Stimulated activated CD4-positive, alpha-beta T cell treated with anti-CD3 and anti-CD28 coated beads, Interleukin-1b, Interleukin-23, amount 100 ng/mL, for 48 hours (primary cell): ENCODE results near the gene COMMD4.
"Not testable (repeated sequence)": the region's sequence is repeated elsewhere in the genome, so short reads cannot be mapped to it uniquely, and the experiment has no call there.

ENCODE experiments used
- DNase-seq: peaks from one replicate; pipeline ENCODE4 v3.0.0-alpha.2; 2020

The COMMD4 gene

DNA sequence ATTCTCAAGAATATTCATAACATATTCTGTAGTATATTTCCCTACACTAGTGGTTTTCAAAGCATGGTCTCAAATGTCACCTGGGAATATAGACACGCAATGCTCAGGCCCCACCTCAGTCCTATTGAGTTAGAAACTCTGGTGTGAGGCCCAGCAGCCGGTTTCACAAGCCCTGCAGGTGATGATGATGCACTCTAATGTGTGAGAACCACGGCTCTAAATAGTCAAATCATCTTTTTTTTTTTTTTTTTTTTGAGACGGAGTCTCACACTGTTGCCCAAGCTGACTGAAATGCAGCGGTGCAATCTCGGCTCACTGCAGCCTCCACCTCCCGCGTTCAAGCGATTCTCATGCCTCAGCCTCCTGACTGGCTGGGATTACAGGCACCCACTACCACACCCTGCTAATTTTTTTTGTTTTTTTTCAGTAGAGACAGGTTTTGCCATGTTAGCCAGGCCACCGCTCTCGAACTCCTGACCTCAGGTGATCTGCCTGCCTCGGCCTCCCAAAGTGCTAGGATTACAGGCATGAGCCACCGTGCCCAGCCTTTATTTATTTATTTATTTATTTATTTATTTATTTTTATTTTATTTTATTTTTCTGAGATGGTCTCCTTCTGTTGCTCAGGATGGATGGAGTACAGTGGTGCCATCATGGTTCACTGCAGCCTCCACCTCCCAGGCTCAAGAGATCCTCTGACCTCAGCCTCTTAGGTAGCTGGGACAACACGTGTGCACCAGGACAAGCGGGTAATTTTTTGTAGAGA, 2.0 kb upstream of the COMMD4 start:
- not testable (repeated sequence) for DNase-seq

DNA sequence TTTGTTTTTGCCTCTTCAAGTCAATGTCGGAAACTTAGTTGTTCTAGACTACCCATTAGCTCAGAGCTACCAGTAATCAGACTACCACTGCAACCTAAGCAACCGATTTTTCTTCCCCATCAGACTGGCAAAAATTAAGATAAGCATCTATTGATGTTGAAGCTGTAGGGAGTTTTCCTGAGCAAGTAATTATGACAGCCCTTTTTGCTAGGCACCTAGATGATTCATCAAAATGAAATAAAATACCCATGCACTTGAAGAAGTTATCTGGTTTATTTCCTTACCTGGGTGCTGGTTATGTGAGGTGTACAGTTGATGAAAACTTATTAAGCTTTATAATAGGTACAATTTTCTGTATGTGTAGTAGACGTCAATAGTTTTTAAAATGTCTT, 554 bp upstream of the COMMD4 start:
- no peak for DNase-seq

DNA sequence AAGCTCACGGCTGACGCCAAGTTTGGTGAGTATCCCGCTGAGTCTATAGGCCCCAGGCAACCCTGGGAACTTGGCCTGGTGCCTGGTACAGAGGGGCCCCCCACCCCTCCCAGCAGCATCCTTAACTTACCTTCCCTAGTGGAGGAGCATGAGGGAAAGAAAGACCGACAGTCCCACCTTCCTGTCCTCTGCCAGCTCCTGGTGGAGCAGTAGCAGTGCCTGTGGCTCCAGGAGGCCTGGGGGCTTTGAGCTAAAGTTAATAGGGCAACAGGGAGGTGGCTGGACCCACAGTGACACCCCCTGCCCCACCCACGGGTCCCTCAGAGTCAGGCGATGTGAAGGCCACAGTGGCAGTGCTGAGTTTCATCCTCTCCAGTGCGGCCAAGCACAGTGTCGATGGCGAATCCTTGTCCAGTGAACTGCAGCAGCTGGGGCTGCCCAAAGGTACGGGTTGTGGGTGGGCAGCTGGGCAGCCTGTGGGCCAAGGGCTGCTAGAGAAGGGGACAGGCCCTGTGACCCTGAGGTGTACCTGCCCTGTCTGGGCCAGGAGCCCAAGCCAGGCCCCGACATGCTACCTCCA, 2.9 kb downstream of the COMMD4 start:
- DNase-seq: no peak

DNA sequence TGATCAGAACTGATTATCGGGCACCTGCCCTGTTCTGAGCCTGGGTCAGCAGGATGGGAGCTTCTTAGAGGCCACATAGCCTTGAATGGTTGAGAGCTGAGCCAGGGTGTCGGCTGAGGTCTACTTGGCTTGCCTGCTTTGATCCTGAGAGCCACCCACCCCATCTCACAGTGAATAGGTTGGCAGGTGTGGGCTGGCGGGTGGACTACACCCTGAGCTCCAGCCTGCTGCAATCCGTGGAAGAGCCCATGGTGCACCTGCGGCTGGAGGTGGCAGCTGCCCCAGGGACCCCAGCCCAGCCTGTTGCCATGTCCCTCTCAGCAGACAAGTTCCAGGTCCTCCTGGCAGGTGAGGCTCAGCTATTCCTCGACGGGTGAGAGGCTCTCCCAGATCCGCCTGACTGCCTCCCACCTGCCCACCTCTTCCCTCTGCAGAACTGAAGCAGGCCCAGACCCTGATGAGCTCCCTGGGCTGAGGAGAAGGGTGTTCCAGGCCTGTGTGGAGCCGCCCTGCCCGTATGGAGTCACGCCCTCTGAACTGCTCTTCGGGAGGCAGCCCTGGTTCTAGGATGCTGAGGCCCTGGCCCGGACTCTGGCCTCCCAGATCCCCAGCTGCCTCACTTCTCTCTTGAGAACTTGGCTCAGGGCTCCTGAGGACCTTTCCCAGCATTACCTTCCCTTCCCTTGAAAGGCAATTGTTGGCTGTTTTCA, 3.8 kb downstream of the COMMD4 start:
- DNase-seq: no peak

DNA sequence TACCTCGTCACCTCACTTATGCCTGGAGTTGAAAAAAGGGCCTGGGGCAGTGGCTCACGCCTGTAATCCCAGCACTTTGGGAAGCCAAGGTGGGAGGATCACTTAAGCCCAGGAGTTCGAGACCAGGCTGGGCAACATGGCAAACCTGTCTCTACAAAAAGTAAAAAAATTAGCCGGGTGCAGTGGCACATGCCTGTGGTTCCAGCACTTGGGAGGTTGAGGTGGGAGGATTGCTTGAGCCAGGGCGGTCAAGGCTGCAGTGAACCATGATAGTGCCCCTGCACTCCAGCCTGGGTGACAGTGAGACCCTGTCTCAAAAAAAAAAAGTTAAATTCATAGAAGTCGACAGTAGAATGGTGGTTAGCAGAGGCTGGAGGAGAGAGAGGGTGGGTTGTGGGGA, 6.4 kb downstream of the COMMD4 start:
- DNase-seq: no peak

DNA sequence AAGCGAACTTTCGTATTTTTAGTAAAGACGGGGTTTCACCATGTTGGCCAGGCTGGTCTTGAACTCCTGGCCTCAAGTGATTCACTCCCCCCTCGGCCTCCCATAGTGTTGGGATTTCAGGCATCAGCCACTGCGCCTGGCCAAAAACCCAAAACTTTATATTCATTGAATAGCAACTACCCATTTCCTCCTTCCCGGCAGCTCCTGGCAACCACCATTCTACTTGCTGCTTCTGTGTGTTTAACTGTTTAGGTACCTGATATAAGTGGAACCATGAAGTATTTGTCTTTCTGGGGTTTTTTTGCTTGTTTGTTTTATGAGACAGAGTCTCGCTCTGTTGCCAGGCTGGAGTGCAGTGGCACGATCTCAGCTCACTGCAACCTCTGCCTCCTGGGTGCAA, 8.1 kb downstream of the COMMD4 start:
- not testable (repeated sequence) for DNase-seq

DNA sequence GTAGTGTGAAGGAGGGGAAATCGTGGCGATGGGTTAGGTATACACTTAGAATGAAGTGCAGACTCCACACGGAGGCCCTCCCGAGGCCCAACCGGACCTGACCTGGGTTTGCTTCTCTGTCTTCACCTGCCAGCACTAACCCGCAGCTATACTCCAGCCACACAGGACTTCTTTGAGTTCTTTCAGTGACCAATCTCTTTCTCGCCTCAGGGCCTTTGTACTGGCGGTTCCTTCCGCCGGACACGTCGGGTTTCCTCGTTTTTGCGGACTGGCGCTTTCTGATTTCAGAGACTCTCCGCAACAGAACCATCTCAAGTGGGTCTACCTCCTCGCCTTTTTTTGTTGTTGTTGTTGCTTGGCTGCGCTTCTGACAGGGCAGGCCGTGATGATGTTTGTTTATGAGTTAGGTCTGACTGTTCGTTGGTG, 10.9 kb downstream of the COMMD4 start, which contains the start of gene NEIL1:
NEIL1 (plus strand) TSS at position 244 of the 426 bp plus-strand sequence. CDS start 1,867 bp downstream, outside the sequence.
- no peak for DNase-seq

DNA sequence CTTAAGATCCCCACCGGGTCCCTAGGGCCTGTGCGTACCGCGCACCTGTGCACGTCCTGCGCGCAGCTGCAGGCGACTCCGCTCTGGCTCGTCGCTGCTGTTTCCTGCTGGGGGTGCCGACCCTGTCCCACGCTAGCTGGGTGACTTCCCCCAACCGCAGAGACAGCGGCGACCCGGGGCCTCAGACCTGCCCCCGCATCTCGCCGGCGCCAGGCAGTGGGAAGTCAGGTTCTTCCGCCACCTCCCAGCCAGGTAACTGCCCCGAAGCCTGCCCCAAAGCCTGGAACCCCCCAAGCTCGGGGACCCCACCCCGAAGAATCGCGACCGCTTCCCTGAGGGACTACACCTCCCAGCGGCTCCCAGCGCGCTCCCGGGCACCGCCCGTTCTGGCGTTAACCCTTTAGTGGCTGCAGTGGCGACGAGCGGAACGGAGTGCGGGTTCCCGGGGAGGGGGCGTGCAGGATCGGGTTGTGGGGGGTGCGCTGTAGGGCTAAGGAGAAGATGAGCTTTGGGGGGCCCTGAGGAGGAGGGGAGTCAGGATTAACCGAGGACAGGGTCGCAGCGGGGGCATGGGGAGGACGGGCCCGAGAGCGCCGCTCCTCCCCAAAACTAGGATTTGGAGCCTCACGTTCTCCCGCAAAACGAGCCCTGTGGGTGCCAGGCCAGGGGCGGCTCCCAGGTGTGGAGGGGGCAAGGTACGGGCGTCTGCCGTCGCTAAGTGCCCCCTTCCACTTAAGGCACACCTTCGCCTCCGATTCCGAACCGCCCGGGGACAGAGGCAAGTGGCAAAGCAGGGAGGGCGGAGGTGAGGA, 11.6 kb downstream of the COMMD4 start:
- peak; percentile 49 for DNase-seq

DNA sequence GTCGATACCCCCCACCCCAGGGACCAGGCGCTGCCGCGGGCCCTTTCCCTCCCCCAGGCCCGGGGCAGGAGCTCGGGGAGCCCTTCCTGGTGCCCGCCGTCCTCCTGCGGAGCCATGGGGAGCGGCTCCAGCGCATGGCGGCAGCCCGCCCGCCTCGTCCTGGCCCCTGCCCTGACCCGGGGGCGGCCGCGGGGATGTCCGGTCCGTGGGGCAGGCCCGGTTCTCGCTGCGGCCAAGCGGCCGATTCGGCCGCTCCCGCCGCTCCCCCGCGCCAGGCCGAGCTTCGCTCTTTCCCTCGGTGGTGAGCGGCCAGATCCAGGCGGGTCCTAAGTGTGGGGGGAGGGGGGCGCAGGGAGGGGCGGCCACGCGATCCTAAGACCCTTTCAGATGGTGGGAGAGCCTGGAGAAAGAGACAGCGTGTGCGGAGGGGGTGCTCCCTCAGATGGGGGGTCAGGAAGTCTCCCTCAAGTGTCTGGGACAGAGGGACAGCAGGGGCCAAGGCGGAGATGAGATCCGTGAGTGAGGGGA, 12.2 kb downstream of the COMMD4 start:
- no peak for DNase-seq

DNA sequence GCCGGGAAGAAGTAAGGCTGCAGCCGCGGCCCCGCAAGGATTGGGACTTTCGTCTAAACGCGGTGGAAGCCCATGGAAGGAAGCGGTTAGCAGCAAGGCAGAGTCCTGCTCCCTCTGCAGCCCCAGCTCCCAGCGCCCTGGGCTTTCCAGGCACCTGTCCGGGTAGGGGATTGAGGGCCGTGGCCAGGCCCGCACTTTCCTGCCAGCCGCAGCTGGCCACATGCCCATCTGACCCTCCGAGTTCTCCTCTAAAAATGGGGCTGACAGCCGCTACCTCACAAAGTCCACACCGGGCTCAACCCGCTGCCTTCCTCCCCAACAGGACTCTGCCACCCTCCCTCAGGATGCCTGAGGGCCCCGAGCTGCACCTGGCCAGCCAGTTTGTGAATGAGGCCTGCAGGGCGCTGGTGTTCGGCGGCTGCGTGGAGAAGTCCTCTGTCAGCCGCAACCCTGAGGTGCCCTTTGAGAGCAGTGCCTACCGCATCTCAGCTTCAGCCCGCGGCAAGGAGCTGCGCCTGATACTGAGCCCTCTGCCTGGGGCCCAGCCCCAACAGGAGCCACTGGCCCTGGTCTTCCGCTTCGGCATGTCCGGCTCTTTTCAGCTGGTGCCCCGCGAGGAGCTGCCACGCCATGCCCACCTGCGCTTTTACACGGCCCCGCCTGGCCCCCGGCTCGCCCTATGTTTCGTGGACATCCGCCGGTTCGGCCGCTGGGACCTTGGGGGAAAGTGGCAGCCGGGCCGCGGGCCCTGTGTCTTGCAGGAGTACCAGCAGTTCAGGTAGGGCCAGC, 12.9 kb downstream of the COMMD4 start:
- DNase-seq: no peak

DNA sequence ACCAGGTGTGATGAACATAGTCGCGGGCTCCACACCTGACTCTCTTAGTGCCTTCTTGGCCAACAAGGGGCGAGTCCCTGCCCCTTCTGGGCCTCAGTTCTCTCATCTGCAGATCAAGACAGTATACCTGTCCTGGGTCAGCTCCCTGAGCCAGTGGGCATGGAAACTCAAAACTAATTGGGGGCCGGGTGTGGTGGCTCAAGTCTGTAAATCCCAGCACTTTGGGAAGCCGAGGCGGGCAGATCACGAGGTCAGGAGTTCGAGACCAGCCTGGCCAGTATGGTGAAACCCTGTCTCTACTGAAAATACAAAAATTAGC, 13.4 kb downstream of the COMMD4 start:
- DNase-seq: not testable (repeated sequence)

DNA sequence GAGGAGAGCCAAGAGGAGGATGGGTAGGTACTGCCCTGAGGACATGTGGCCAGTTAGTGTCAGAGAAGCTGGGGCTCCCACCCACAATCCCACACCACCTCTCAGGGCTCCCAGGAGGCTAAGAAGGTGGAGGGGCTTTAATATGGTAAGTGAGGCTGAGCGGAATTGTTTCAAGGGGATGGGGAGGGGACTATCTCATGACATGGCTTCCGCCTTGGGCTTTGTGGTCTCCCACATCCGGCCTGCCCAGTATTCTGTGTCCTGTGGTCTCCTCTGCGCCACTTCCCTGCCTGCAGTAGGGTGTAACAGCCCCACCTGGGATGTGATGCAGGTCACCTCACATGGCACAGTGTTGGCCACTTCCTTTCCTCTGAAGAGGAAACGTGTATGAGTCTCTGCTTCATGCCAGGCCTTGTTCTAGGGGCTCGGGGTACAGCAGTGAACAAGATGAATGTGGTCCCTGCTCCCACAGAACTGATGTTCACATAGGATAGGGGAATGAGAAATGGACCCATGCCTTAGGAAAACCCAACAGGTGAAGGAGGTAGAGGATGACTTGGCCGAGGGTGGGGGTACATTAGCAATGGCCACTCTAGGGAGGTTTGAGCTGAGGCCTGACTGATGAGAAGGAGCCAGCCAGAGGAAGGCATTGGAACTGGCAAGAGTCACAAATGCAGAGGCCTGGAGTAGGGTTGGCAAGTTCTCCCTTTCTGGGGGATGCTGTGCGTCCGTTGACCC, 14.2 kb downstream of the COMMD4 start:
- peak; percentile 78 for DNase-seq

DNA sequence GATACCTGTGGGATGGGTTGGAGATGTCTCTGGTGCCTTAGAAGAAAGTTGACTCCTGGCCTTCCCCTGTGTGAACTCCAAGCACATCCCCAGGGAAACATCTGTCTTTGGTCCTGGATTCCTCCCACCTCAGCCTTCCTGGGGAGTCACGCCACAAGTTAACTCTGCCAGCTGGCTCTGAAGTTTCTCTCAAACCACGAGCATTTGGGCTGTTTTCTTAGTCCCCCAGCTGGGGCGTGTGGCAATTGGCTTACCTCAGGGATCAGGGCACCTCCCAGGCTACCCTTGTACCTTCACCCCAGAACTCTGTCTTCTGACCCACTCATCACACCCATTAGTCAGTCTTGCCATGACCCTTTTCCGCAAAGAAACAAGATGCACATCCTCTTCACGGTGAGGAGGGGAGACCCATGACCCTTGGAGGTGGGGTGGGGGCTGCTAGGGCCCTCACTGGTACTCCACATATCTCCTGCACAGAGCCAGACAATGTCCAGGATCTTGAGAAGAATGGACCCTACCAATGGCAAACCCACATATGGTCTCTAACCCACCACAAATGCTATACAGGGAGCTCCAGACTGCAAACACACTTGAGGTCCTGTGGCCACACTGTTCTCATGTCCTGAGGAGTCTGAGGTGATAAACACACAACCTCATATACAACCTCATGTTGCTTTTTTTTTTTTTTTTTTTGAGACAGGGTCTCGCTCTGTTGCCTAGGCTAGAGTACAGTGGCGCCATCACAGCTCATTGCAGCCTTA, 14.9 kb downstream of the COMMD4 start:
- DNase-seq: no peak

DNA sequence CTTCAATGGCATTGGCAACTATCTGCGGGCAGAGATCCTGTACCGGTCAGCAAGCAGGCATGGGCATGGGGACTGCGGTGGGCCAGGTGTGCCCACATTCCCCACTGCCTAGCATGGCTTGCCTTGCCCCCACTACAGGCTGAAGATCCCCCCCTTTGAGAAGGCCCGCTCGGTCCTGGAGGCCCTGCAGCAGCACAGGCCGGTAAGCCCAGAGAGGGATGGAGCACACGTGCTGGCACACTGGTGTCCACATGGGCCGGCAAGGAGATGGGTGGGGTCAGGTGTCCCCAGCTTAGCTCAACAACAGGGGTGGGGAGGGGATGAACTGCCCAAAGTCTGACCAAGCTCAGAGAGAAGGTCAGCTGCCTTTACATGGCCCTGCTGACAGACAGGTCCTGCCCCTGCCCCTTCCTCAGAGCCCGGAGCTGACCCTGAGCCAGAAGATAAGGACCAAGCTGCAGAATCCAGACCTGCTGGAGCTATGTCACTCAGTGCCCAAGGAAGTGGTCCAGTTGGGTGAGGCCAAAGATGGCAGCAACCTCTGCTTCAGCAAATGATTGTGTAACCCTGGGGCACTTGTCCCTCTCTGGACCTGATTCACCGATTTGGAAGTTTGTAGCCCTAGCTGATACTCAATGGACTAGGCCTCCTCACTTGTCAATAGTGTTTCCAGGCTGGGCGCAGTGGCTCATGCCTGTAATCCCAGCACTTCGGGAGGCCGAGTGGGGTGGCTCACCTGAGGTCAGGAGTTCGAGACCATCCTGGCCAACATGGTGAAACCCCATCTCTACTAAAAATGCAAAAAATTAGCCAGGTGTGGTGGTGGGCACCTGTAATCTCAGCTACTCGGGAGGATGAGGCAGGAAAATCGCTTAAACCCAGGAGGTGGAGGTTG, 16.6 kb downstream of the COMMD4 start:
- DNase-seq: no peak

DNA sequence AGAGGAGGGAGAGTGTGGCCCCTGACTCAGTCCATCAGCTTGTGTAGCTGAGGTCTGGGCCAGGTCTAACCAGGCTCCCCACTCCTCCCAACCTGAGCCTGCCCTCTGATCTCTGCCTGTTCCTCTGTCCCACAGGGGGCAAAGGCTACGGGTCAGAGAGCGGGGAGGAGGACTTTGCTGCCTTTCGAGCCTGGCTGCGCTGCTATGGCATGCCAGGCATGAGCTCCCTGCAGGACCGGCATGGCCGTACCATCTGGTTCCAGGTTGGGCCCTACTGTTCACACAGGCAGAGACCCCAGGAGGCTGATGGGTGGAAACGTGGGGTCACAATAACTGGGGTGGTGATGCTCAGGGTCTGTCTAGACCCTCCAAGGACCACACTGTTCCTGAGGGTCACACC, 17.7 kb downstream of the COMMD4 start:
- no peak for DNase-seq

DNA sequence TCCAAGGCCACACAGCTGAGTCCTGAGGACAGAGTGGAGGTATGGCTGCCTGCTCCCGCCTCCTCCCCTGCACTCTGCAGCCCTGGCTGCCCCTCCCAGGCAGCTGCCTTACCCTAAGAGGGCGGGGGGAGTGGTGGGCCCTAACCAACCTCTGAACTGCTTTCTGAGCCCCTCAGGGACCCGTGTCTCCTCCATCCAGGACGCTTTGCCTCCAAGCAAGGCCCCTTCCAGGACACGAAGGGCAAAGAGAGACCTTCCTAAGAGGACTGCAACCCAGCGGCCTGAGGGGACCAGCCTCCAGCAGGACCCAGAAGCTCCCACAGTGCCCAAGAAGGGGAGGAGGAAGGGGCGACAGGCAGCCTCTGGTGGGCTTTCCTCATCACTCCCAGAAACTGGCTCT, 18.6 kb downstream of the COMMD4 start:
- DNase-seq: no peak

DNA sequence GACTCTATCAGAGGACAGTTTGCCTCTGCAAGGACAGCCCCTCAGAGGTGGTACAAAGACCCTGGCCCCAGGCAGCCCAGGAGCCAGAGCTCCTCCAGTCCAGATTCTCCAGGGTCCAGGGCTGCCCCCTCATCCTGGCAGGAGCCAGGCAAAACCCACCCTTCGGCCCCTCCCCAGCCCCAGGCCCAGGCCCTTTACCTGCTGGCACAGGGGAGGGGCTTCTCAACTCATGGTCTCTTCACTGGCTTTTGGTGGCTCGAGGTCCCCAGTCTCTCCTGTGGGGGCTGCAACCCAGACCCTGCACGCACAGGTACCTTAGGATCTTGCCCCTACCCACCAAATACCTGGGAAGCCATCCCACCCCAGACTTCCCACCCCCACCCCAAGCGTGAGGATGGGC, 19.5 kb downstream of the COMMD4 start:
- no peak for DNase-seq

DNA sequence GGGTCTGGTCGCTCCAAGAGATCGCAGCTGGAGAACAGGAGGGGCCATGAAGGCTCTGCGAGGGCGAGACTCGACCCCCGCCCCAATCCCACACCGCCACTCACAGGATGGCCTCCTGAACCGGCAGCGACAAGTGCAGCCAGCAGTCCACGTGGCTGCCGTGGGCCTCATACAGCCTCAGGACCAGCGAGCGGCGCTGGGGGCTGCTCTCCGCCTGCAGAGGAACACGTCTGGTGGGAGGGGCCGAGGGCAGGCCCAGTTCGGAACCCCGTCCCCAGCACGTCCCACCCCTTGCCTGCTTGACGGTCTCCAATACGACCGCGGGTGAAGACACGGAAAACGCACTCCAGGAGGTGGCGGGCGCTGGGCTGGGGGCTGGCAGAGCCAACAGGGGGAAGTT, 20.1 kb downstream of the COMMD4 start:
- DNase-seq: no peak

DNA sequence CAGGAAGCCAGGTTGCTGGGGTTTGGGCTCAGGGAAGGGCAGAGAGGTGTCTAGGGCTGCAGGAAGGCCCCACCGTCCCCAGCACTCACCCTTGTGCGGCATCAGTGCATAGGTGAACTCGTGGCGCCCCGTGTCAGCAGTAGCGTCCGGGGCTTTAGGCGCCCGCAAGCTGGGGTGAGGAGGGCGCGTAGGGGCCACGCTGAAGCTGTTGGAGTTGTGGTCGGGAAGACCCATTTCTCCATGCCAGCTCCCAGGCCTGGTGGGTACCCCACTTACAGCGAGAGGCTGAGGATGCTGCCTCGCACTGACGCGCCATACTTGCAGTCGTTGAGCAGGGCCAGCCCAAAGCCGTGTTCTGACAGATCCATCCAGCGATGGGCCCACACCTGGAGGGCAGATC, 20.7 kb downstream of the COMMD4 start:
- no peak for DNase-seq
